ENCODE results near the gene RNF113A.
A peak's percentile ranks its signal among the peaks of the same experiment; 100 is the strongest.
"Not testable (repeated sequence)": the region's sequence is repeated elsewhere in the genome, so short reads cannot be mapped to it uniquely, and the experiment has no call there.

Gene RNF113A

DNA sequence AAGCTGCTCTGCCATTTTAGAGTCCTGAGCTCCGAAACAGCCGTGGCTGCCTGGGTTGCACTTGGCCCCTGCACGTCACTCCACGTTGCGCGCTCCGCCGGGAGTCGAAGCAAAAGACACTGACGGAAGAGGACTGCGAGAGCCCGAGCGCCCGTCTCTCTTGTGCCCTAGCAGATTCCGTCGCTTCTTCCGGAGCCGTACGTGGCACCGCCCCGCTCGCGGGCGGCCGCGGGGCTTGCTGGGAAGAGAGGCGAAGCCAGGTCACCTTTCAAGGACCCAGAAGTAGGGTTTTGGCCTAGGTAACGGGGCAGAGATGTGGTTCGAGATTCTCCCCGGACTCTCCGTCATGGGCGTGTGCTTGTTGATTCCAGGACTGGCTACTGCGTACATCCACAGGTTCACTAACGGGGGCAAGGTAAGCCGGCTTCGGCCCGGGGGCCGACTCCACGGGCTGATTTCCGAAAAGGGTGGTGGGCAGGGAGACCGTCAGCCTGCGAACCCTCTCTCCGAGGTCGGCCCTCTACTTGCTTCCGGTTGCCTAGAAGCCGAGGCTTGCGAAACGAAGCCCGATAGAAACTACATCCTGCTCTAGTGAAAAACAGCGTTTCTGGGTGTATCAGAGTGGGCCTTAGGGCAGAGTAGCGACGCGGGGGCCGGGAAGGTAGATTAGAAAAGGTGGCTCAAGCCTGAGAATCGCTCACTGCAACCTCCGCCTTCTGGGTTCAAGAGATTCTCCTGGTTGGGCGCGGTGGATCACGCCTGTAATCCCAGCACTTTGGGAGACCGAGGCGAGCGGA is at the start of gene RNF113A, which contains the start of gene NDUFA1:
RNF113A (minus strand) TSS at position 135 of the 797 bp plus-strand sequence; CDS start at position 15, 120 bp downstream.
NDUFA1 (plus strand) TSS at position 234 of the 797 bp plus-strand sequence; CDS start at position 314, 80 bp downstream.
- H3K4me1 ChIP-seq (ENCODE audit: control insufficient read depth, insufficient read depth, low read length): no peaks in the 10 kb centered on the region
- H3K27me3 ChIP-seq (ENCODE audit: control insufficient read depth, insufficient read depth, low read length): no peaks in the 10 kb centered on the region
- peak within 1 kb of the TSS; percentile 92 for H3K9ac ChIP-seq (ENCODE audit: low read depth, low read length)
- H3K9me3 ChIP-seq (ENCODE audit: control insufficient read depth, insufficient read depth, low read length): no peaks in the 10 kb centered on the region
- H3K36me3 ChIP-seq (ENCODE audit: control insufficient read depth, insufficient read depth, low read length): no peaks in the 10 kb centered on the region
- H3K4me3 ChIP-seq (ENCODE audit: low read depth, low read length): peak within 1 kb of the TSS; percentile 92

DNA sequence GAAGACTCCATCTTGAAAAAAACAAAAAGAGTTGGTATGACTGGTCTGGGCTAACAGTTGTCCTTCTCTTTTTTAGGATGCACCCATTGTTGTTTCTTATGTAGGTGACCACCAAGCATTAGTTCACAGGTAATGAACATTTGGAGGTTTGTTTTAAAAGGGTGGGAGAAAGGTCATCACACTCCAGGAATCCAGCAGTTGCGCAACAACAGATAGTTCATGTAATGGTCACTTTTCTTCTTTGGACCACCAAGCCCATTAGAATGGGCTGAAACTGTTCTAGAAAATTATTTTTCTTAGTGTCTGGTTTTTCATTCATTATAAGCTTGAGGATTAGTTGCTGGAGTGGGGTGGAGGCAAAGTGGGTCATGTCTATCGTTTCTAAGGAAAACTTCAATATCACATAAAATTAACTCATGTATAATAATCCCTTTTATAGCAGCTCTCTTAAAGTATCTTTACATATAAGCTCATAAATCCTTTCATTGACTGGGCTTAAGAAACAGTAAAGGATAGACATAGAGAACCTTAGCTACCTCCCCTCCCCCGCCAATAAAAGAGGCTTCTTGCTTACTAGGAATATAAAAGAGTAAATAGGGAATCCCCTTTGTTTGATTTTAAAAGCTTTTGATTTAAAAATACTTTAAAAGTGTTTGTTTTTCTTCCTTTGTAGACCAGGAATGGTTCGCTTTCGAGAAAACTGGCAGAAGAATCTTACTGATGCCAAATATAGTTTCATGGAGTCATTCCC is 48.5 kb upstream of the RNF113A start:
- Histone ChIP-seq H3K9ac (ENCODE audit: low read depth, low read length) (no peak overlapping the region), H3K4me3 (ENCODE audit: low read depth, low read length) (no peak overlapping the region), H3K36me3 (ENCODE audit: control insufficient read depth, insufficient read depth, low read length) (no peaks in the 10 kb centered on the region), H3K9me3 (ENCODE audit: control insufficient read depth, insufficient read depth, low read length) (no peaks in the 10 kb centered on the region), H3K4me1 (ENCODE audit: control insufficient read depth, insufficient read depth, low read length) (no peaks in the 10 kb centered on the region), H3K27me3 (ENCODE audit: control insufficient read depth, insufficient read depth, low read length) (no peaks in the 10 kb centered on the region)

DNA sequence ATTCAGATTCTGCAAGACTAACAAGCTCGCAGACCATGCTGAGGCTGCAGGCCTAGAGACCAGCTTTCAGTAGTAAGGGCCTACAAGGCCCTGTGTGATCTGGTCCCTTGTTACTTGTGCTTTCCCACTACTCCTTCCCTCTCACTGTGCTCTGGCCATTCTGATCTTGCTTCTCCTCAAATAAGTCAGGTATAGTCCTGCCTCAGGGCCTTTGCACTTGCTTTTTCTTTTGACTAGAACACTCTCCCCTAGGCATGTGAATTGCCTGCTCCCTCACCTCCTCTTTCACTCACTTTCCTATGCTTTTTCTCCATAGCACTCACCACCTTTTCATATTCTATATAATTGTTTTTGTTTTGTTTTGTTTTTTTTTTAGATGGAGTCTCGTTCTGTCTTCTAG is 46.3 kb upstream of the RNF113A start:
- Histone ChIP-seq H3K4me1 (ENCODE audit: control insufficient read depth, insufficient read depth, low read length) (no peaks in the 10 kb centered on the region), H3K9me3 (ENCODE audit: control insufficient read depth, insufficient read depth, low read length) (no peaks in the 10 kb centered on the region), H3K27me3 (ENCODE audit: control insufficient read depth, insufficient read depth, low read length) (no peaks in the 10 kb centered on the region), H3K9ac (ENCODE audit: low read depth, low read length) (no peak overlapping the region), H3K36me3 (ENCODE audit: control insufficient read depth, insufficient read depth, low read length) (no peaks in the 10 kb centered on the region), H3K4me3 (ENCODE audit: low read depth, low read length) (no peak overlapping the region)

DNA sequence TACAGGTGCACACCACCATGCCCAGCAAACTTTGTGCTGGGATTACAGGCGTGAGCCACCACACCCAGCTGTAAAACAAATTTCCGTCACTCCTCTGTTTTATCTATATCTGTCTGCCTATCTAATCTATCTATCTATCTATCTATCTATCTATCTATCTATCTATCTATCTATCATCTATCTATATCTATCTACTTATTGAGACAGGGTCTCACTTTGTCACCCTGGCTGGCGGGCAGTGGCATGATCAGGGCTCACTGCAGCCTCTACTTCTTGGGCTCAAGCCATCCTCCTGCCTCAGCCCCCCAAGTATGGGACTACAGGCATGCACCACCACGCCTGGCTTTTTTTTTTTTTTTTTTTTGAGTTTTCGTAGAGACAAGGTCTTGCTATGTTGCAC is 44.8 kb upstream of the RNF113A start:
- no peaks in the 10 kb centered on the region for H3K36me3 ChIP-seq (ENCODE audit: control insufficient read depth, insufficient read depth, low read length)
- H3K9ac ChIP-seq (ENCODE audit: low read depth, low read length): no peak overlapping the region
- no peaks in the 10 kb centered on the region for H3K4me1 ChIP-seq (ENCODE audit: control insufficient read depth, insufficient read depth, low read length)
- no peaks in the 10 kb centered on the region for H3K9me3 ChIP-seq (ENCODE audit: control insufficient read depth, insufficient read depth, low read length)
- H3K27me3 ChIP-seq (ENCODE audit: control insufficient read depth, insufficient read depth, low read length): no peaks in the 10 kb centered on the region
- no peak overlapping the region for H3K4me3 ChIP-seq (ENCODE audit: low read depth, low read length)

DNA sequence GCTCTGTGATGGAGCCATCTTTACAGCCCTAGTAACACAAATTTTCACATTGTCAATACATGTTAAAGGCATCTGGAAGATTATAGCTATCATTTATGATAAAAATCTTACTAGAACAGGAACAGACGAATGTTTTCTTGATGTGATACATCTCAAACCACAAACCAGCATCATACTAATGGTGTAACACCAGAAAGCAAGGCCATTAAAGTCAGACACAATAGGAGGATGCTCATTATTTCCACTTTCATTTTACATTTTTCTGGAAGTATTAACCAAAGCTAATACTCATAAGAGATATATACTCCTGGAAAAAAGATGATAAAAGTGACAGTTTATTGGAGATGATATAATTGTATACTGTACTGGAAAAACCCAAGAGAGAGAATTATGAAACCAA is 29.4 kb upstream of the RNF113A start:
- no peaks in the 10 kb centered on the region for H3K27me3 ChIP-seq (ENCODE audit: control insufficient read depth, insufficient read depth, low read length)
- H3K9ac ChIP-seq (ENCODE audit: low read depth, low read length): no peak overlapping the region
- no peaks in the 10 kb centered on the region for H3K9me3 ChIP-seq (ENCODE audit: control insufficient read depth, insufficient read depth, low read length)
- H3K36me3 ChIP-seq (ENCODE audit: control insufficient read depth, insufficient read depth, low read length): no peaks in the 10 kb centered on the region
- H3K4me3 ChIP-seq (ENCODE audit: low read depth, low read length): no peak overlapping the region
- H3K4me1 ChIP-seq (ENCODE audit: control insufficient read depth, insufficient read depth, low read length): no peaks in the 10 kb centered on the region

DNA sequence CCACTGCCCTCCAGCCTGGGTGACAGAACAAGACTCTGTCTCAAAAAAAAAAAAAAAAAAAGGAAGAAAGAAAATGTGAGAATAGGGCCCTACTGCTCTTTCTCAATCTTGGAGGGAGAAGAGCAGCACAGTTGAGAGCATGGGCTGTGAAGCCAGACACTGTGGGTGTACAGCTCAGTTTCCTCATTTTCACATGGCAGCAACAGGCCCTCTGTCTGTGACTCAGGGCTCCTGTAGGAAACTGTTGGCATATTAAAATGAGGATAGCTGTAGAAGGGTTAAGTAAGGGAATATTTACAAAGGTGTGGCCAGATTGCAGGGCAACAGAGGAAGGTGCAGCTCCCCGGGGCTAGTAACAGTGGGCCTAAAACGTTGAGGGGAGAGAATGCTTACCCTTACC is 27.6 kb upstream of the RNF113A start:
- no peaks in the 10 kb centered on the region for H3K27me3 ChIP-seq (ENCODE audit: control insufficient read depth, insufficient read depth, low read length)
- H3K36me3 ChIP-seq (ENCODE audit: control insufficient read depth, insufficient read depth, low read length): no peaks in the 10 kb centered on the region
- no peak overlapping the region for H3K9ac ChIP-seq (ENCODE audit: low read depth, low read length)
- H3K9me3 ChIP-seq (ENCODE audit: control insufficient read depth, insufficient read depth, low read length): no peaks in the 10 kb centered on the region
- H3K4me3 ChIP-seq (ENCODE audit: low read depth, low read length): no peak overlapping the region
- no peaks in the 10 kb centered on the region for H3K4me1 ChIP-seq (ENCODE audit: control insufficient read depth, insufficient read depth, low read length)

DNA sequence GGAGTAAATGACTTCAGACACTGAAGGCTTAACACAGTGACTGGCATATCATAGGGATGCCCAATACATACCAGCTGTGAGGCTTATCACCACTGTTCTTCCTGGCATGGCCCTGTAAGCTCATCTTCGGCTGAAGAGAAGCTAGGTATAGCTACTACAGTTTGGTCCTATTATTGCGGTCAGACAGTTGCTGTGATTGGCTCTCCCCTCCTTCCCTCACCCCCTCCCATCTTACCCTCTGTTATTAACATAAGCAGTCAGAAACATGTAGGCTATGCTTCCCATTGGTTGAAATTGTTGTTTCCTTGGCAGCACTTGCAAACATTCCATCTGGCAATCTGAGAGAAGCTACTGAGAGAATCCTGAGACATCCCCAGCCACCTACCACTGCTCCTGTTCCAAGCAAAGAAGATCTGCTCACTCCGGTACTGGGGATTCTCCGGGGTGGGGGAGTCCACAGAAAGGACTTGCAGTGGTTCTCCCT is 24.4 kb upstream of the RNF113A start, which contains the start of gene AKAP14:
AKAP14 (plus strand) TSS at position 51 of the 484 bp plus-strand sequence. CDS start 7,331 bp downstream, outside the sequence.
- no peak within 1 kb of the TSS for H3K9ac ChIP-seq (ENCODE audit: low read depth, low read length)
- H3K4me1 ChIP-seq (ENCODE audit: control insufficient read depth, insufficient read depth, low read length): no peaks in the 10 kb centered on the region
- H3K4me3 ChIP-seq (ENCODE audit: low read depth, low read length): no peak within 1 kb of the TSS
- H3K36me3 ChIP-seq (ENCODE audit: control insufficient read depth, insufficient read depth, low read length): no peaks in the 10 kb centered on the region
- no peaks in the 10 kb centered on the region for H3K27me3 ChIP-seq (ENCODE audit: control insufficient read depth, insufficient read depth, low read length)
- no peaks in the 10 kb centered on the region for H3K9me3 ChIP-seq (ENCODE audit: control insufficient read depth, insufficient read depth, low read length)

DNA sequence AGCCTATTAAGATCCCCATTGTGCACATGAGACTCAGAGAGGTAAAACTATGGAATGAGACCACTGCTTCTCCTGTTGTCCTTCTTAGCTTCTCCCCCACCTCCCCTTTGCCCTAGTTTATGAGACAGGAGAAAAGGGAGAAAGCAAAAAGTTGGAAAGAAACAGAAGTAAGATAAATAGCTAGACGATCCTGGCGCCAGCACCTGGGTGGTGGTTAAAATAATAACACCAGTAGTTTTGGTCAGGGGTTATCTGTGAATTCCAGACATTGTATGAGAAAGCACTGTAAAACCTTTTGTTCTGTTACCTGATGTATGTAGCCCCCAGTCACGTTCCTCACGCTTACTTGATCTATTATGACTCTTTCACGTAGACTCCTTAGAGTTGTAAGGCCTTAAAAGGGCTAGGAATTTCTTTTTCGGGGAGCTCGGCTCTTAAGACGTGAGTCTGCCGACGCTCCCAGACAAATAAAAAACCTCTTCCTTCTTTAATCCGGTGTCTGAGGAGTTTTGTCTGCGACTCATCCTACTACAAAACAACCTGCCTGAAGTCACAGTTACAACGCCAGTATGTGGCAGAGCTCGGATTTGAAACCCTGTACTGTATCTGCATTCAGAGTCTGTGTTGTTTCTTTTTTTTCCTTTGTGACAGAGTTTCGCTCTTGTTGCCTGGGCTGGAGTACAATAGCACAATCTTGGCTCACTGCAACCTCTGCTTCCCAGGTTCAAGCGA is 20.6 kb upstream of the RNF113A start:
- not testable (repeated sequence) for H3K4me3 ChIP-seq (ENCODE audit: low read depth, low read length); H3K27me3 ChIP-seq (ENCODE audit: control insufficient read depth, insufficient read depth, low read length); H3K9ac ChIP-seq (ENCODE audit: low read depth, low read length); H3K9me3 ChIP-seq (ENCODE audit: control insufficient read depth, insufficient read depth, low read length); H3K4me1 ChIP-seq (ENCODE audit: control insufficient read depth, insufficient read depth, low read length); H3K36me3 ChIP-seq (ENCODE audit: control insufficient read depth, insufficient read depth, low read length)

DNA sequence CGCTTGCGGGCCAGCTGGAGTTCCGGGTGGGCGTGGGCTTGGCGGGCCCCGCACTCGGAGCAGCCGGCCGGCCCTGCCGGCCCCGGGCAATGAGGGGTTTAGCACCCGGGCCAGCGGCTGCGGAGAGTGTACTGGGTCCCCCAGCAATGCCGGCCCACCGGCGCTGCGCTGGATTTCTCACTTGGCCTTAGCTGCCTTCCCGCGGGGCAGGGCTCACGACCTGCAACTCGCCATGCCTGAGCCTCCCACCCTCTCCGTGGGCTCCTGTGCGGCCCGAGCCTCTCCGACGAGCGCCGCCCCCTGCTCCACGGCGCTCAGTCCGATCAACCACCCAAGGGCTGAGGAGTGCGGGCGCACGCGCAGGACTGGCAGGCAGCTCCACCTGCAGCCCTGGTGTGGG is 19.1 kb upstream of the RNF113A start:
- H3K36me3 ChIP-seq (ENCODE audit: control insufficient read depth, insufficient read depth, low read length); H3K4me1 ChIP-seq (ENCODE audit: control insufficient read depth, insufficient read depth, low read length); H3K4me3 ChIP-seq (ENCODE audit: low read depth, low read length); H3K9ac ChIP-seq (ENCODE audit: low read depth, low read length); H3K27me3 ChIP-seq (ENCODE audit: control insufficient read depth, insufficient read depth, low read length); H3K9me3 ChIP-seq (ENCODE audit: control insufficient read depth, insufficient read depth, low read length): not testable (repeated sequence)

DNA sequence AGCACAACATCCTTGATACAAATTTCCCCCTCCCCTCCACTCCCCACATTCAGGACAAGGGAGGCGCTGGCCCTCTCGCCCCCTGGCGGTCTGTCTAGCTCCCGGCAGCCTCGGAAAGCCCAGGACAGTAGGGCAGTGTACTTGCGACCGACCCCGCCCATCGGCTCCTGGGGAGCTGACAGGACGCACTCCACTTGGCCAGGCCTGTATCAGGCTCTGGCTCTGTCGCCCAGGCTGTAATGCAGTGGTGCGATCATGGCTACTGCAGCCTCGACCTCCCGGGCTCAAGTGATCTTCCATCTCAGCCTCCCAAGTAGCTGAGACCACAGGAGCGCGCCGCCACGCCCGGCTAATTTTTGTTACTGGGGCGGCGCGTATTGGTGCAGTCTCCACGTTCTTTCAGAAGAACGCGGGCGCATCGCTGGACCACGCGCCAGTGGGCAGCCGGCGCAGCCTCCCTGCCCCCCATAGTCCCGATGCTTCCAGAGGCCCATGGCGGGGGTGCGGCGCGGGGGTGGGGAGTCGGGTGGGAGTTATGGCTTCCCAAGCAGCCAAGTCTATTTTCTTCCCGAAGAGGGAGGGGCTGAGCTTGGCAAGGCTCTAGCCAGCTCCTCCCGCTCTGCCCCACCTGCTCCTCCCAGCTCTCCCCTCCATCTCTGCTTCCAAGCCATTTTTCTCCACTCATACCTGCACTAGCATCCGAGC is 16.3 kb upstream of the RNF113A start:
- Histone ChIP-seq H3K4me1 (ENCODE audit: control insufficient read depth, insufficient read depth, low read length) (no peaks in the 10 kb centered on the region), H3K27me3 (ENCODE audit: control insufficient read depth, insufficient read depth, low read length) (no peaks in the 10 kb centered on the region), H3K4me3 (ENCODE audit: low read depth, low read length) (peak overlapping the region; percentile 53), H3K9ac (ENCODE audit: low read depth, low read length) (no peak overlapping the region), H3K36me3 (ENCODE audit: control insufficient read depth, insufficient read depth, low read length) (no peaks in the 10 kb centered on the region), H3K9me3 (ENCODE audit: control insufficient read depth, insufficient read depth, low read length) (no peaks in the 10 kb centered on the region)
